Fibroblast of skin of left biceps (primary cell): Measurements from ENCODE around the gene NECTIN1.

Experiments
- DNase-seq, 2 experiments: peaks; one replicate each; pipeline ENCODE4 v3.0.0-alpha.2; 2013; ENCODE audit warnings: low read depth in 2 of 2

The NECTIN1 gene

DNA sequence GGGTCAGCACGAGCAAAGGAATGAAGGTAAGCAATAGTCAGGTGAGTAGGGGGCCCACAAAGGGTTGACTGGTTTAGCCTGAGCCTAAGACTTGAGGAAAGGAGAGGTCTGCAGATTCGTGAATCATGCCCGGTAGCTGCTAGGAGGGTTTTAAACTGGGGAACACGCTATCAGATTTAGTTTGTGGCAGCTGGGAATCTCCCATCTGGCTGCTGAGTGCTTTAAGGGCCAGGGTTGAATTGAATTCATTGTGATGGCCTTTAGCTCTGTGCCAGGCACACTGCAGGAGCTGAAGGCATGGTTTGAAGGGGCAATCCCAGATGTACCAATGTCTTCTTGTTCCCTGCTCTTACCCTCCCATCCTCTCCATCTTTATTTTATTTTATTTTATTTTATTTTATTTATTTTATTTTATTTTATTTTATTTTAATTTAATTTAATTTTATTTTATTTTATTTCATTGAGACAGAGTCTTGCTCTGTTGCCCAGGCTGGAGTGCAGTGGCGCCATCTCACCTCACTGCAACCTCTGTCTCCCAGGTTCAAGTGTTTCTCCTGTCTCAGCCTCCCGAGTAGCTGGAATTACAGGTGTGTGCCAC, 1.9 kb upstream of the NECTIN1 start:
- DNase-seq = no peak

DNA sequence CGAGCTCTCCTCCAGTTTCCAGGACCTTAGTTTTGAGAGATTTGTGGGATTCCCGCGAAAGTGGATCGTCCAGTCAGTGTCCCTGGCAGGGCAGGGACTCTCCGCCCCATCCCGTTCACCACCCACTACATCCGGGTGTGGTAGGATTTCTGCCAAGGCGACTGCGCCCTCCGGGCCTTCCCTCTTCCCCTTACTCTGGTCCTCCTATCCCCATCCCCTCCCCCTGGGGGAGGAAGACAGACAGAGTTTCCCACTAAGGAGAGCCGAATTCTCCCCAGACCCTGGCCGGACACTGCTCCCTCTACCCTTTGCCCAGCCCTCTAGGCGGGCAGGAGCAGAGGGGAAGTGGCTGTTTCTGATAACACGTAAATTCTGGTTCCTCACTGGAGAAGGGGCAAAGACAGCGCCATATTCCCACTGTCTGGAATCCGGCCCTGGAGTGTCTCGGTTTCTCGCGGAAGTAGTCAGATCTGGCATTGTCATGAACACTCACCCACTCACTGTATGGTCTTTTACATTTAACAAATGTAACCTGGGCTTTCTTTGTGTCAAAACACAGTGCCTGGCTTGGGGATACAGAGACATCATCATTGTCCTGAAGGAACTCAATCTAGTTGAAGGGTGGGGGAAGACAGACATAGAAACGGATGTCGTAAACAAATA, 1.1 kb upstream of the NECTIN1 start:
- no peak for DNase-seq

DNA sequence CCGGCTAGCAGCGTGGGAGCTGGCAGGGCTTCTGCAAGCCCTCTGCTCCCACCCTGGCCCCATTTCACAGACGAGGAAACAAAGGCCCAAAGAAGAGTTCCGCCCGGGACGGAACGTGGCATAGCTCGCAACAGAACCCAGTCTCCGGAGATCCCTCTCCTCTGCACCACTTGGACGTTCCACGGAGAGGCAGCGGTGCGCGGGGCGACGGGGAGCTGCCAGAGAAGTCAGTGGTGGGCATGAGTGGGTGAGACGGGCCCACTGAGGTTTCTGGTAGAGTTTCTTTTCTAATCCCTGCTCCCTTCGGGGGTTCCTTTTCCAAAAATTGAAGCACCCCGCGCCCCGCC, 554 bp upstream of the NECTIN1 start:
- no peak for DNase-seq

DNA sequence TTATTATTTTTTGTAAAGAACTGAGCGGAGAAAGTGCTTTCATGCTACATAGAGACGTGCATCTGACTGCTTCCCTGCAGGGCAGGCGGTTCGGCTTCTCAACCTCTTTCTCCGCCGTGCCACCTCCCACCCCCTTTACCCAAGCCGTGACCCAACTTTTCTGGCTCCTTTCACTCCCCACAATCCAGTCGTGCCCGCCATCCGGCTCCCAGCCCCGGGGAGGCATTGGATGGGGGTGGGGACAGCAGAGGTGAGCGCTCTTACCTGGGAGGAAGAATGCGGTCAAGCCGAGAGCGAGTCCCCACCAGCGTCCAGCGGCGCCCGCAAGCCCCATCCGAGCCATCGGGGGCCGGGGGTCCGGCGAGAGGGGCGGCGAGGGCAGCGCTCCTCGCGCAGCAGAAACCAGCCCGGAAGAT, 781 bp downstream of the NECTIN1 start:
- DNase-seq = no peak

DNA sequence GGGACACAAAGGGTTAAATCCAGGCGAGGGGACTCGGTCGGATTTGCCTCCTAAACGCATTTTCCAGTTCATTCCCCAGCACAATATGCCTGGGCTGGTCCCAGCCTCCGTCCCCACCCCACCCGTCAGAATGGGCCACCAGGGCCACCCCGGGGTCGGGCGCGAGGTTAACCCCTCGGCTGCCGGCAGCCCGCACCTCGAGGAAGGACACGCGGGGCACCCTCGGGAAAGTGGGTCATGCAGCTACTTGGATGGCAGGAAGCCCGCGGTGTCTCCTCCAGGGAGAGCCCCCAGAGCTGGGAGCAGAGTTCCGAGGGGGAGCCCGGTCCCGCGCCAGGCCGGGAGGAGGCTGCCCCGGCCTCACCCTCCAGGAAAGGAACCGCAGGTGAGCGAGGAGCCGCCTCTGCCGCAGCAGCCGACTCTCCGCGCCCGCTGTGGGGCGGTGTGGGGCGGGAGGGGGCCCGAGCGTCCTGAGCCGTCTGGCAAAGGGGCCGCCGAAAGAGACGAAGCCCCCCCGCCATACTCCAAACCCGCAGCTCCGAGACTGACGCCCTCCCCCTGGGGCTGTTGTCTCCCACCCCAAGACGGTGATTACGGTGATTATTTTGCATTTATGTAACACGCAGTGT, 1.4 kb downstream of the NECTIN1 start:
- DNase-seq = no peak

DNA sequence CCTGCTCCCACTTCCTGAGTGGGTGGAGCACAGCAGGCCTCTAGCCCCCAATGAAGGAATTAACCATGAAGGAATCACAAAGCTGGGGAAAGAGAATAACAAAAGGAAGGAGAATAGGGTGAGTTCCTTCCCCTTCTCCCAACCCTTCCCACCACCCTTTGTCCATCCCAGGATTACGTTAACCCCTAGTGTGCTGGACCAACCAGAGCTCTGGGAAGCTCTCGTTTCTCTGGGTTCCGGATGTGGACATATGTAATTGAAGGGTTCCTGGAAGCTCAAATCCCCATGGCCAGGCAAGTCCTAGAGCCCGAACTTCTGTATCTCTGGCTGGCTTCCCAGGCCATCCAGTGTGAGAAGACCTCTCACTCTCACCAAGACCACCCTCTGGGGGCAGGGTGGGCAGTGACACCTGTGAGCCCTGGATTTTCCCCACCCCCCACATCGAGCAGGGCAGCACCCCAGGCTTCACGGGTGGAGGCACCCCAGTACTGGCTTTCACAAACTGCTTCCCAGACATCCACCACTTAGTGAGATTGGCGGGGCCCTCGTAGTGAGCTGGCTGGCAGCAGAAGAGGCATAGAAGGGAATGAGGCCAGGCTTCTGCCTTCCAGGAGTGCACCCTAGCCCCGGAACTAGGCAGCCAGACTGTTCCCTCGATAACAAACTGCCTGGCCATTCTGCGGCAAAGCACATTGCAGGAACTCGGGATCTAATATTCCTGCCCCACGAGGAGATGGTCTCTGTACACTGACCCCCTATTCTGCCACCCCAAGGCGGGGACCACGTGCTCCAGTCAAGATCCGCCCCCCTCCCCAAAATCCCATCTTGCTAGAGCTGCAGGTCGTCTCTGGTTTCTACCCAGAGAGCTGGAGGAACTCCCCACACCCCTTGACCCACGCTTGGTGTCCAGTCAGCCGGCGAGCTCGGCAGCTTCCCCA, 2.1 kb downstream of the NECTIN1 start:
- DNase-seq = no peak

DNA sequence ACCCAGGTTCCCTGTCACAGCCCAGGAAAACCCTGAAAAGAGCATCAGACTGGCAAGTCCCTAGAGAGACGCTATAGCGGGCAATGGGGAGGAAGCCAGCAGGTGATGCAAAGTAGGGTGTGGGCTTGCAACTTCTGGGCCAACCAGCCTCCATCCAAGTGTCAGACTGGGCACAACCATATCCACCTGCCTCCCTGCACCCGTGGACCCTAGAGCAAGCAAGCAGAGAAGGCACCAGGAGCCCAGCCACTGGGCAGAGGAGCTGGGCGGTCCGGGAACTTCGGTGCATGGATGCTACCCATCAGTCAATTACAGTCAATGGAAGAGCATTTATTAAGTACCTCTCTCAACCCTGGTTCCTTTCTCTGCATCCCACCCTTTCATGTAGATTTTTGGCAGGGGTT, 2.8 kb downstream of the NECTIN1 start:
- no peak for DNase-seq

DNA sequence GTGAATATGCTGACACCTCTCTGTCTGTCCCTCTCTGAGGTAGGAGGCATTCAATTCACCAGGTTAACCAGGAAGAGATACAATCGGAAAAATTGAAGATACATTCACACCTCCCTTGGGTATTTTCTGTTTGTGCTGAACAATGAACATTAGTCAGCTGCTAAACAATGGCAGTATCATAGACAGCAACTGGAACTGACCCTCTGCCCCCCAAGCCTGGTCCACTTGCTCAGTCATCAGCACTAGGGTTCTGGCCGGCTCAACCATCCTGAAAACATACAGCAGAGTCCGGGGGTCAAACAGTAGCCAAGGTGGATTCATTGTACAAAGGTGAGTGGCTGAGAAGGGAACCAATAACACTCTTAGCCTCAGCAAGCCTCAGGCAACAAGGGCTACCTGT, 4.0 kb downstream of the NECTIN1 start:
- no peak for DNase-seq

DNA sequence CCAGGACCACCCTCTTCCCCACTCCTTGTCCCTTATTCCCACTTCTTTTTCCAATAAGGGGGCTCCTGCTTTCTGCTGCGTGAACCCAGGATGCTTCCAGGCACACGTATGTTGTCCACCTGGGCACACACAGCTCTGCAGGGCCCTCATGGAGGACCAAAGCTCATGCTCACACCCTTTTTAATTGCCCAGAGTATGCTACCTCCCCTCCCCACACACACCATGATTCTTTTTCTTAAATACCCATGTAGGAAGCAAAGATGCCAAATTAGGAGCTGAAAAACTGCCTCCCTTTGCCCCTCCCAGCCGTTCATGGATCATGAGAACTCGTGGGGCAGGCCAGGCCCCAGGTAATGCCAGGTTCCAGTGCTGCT, 5.1 kb downstream of the NECTIN1 start:
- no peak for DNase-seq

DNA sequence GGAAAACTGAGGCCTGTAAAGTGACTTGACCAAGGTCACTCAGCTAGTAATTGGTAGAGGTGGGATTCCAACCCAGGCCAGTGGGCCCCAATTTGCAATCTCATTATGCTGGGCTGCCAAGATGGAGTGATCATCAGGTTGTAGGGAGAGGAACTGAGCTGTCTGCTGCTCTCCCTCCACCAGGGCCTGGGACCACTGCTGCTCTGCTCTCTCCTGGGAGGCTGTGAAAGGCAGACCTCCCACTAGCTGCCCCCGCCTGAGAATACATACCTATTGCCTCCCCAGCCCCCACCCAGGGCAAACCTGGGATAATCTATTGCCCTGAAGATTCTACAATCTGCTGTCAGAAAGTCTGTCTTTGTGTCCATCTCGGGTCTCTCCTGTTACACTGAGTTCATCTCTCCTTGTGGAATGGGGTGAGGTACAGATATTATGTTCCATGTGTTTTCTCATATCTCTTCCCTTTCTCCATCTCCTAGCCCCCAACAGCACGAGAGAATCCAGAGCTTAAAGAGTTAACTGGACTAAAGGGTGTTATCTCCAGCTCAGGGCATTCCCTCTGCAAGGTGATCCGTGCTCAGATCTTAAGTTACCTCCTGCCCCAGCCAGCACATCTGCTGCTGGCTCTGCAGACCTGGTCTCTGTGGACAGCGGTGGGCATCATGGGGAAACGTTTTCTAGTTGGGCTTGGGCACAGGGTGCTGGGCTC, 5.6 kb downstream of the NECTIN1 start:
- no peak for DNase-seq

DNA sequence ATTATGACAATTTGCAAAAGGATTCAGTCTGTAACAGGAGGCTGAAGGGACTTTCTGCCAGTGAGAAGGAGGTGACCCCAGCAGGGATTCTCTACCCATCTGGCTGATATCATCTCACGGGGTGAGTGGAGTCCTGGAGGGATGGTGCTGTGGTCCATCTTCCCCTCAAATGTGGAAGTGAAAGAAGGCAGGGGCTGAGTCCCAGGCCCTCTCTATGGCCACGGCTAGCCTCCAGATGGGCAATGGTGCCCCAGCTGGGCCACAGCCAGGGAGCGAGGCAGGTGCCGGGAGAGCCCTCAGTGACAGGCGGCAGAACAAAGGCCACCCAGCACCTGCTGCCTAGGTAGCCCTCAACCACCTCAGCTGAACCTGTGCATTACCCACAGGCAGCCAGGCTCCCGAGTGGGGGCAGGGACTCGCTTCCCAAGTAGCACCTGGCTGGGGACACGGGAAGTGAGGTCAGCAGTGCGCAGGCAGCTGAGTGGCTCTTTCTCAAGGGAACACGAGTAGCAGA, 6.7 kb downstream of the NECTIN1 start:
- DNase-seq = no peak

DNA sequence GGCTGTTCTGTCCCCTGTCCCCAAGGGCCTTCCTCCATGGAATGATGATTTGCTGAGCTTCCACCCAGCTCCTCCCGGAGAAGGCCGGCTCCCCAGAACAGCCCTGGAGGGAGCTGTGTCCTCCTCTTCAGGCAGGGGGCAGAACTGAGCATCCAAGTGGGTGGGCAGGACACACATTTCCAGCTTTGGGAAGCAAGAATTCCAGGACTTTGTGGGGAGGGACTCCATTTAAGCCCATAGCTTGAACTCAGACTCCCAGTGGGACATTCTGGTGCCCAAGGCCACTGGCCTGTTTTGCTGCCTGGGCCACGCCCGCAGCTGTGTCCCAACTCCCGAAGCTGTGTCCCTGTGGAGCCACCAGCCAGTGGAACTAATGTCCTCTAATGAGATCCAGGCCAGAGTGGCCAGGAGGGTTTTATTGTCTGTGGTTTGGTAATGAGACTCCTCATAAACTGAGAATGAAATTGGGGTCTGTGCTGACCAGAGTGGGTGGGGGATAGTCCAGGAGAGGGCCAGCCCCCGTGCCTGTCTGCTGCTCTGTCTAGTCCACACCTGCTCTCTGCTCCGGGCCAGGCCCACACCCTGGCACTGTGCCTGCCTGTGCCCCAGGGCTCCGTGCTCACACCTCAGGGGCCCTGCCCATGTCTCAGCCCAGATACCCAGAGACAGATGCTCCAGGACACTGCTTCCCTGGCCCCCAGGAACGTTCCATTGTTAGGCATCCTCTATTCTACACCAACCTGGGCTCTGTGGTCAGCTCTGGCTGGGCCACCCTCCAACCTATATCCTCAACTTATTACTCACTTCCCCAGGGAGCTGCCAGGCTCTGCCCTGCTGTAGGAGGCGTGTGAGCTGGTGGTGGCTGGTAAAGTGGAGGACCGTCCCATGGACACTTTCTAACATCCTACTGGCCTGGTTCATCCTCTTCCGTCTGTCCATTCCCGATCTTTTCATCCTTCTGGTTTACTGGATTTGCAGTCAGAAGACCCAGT, 7.6 kb downstream of the NECTIN1 start:
- no peak for DNase-seq

DNA sequence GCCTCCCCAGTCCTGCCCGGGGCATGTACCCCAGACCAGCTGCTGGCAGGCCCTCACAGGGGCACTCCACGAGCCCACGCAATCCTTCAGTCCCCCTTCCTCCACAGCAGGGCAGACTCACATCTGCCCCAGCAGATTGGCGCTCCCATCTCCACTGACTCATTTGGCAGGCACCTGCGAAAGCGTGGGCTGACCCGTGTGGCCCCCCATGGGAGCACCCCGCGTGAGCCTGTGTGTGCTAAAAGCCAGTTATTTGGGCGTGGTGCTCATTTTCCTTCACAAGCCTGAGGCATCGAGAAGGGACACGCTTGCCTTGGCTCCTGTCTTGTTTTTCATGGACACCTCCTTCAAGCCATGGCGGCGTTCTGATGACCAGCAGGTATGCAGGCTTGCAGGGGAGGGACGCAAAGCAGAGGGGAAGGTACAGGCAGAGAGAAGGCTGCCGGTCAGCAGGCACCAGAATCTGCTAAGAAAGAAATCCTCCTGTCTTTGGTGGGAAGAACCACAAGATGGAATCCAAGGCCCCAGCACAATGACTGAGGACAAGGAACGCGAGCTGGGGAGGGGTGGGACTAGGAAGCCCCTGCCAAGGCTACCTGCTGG, 8.6 kb downstream of the NECTIN1 start:
- DNase-seq = no peak

DNA sequence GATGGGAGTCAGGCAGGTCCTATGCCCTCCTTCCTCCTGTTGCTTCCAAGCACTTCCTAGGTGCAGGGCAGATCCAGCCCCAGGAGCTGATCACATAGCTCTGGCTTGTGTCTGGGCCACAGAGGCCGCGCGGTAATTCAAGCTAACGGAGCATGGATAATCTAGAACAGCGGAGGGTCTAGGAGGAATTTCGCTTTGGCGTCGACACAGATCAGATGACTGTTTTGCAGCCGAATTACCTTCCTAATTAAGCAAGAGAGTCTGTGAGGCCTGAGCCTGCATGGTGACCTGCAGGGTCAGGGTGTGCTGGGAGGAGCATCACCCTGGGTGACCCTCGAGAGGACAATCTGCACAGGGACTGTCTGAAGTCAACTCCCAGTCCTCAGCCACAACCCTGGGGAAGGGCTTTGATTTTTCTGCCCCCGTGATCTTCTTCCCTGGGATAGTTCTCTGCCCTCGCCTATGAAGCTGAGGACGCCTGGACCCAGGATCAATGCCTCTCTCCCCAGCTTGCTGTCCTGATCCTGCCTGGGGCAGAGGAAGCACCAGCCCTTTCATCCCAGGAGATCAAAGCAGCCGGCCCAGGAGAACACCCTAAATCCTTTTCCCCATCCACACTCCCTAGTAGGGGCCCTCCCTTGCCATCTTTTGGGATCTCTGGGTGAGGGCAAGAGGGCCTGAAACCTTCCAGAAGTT, 11.0 kb downstream of the NECTIN1 start:
- DNase-seq = no peak

DNA sequence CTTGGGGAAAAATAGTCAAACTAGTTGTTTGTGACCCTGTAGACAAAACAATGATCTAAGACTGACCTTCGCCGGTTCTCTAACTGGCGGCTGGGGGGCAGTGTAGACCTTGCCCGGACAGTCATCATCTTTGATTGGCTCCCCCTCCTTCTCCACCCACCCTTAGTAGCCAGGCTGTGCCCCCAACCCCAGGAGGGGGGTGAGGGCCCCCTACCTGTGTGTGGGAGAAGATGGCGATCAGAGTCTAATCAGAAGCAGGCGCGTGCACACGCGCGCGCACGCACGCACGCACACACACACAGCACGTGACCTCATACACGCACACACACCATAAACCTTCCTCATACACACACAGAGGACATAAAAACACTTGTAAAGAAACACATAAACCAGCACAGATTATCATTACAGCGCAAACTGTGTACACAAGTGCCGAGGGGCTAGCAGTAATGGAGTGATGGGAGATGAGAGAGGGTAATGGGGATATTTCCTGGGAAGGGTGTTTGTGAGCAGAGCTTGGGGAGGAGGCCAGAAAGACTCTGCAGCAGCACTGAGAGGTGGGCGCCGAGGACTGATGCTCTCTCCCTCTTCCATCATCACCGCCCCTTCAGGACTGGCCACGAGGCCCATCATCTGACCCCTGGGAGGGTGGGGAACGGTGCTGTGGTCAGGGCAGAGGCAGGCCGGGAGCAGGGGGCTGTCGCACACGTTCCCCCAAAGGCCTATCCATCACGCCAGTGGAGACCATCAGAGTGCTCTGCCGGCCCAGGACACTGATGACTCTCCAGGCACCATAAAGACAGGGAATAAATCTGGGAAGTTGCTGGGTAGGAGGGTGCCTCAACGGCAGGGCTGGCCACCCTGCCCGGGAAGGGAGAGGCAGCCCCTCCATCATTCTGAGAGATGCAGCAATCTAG, 12.2 kb downstream of the NECTIN1 start:
- no peak for DNase-seq

DNA sequence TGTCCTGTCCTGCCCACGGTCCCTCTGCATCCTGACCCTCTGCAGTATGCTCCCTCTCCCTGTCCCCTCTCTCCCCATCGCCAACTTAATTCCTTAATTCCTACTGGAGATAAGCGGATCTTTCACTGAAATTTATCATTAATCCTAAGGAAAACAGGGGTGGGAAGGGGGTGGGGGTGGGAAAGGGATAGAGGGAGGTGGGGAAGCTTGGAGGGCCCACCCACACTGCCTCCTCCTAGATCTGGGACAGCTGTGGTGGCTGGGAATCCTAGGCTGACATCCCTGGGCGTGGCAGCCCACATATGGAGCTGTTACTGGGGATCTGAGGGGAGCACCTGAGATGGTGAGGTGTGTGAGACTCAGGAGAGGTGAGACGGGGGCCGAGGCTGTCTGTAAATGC, 14.4 kb downstream of the NECTIN1 start:
- no peak for DNase-seq

DNA sequence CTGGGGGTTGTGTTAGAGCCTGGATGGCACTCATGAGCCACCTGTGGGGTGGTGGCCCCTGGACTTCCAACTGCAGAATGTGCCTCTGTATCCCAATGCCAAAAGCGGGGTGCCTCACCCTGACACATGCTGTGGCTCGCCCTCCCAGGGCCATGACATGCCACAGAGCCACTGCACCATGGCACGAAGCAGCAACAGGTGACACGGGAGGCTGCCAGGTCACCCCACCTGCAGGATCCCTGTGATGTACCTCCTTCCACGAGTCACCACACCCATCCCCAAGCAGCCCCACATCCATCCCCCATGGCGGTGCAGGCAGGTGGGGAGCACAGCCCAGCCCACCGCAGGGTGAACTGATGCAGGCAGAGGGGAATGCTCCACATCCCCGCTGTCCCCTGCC, 14.8 kb downstream of the NECTIN1 start:
- DNase-seq = no peak

DNA sequence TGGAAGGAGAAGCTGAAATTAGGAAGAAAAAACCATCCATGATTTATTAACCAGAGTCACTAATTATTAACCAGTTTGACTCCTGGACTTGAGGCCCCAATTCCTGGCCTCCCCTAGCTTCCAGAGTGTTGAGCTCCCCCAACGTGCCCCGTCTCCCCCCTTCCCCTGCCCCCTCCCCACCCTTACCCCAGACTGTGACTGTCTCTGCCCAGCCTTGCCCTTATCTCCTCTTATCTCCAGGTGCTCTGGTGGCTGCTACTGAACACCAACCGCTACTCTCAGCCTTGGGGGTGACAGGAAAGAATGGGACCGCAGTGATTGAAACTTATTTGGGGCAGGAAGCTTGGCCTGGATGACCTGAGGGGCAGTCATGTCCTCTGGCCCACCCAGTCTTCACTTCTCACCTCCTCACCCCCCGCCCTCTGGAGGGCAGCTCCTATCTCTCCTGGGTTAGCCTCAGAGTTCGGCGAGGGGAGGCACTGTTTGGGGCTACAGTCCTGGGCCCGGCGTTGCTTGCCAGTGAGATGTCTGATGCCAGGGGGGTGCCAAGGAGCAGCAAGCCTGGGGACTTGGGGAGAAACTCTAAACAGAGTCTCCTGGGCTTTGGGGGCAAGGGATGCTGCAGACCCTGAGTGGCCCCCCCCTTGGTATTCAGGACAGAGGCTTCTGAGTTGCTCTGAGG, 15.5 kb downstream of the NECTIN1 start:
- DNase-seq = no peak
